Panc1 (cell line): ENCODE results near the gene SPATS2L. TPM values are rescaled to one million over a fixed set of nuclear protein-coding genes. Genes with fewer than 3 reads are reported as not detected.
A peak's percentile ranks its signal among the peaks of the same experiment; 100 is the strongest.

ENCODE experiments used
- ATAC-seq: fragments of 200-7000 bp; cut with Tn5 transposase; 2 replicates; pipeline ENCODE4 v1.9.1; 2020; ENCODE audit warnings: mild to moderate bottlenecking, moderate library complexity
- BruUV-seq: library from RNA; stranded (reverse); fragments of 400-500 nt; replicated peaks from 2 replicates; lab custom pipeline; 2021; lab: Mats Ljungman, UMichigan
- CTCF ChIA-PET: fragments of 300-600 bp; sonication (Branson Sonifier 250); formaldehyde crosslinking; loops from one replicate; lab custom pipeline; 2022; ENCODE audit warnings: antibody characterized with exemption; lab: Charles Lee
- POLR2A ChIA-PET: fragments of 300-600 bp; sonication (Branson Sonifier 250); formaldehyde crosslinking; loops from one replicate; lab custom pipeline; 2022; ENCODE audit warnings: antibody characterized with exemption; lab: Charles Lee
- DNase-seq: peaks from one replicate; pipeline ENCODE4 v3.0.0-alpha.2; 2010; ENCODE audit warnings: low read depth, low spot score
- H3K27ac ChIP-seq: 2 replicates; pipeline ENCODE4 v1.5.1; 2011; ENCODE audit warnings: mild to moderate bottlenecking, low read length, inconsistent platforms
- H3K27me3 ChIP-seq: fragments of 200-500 bp; sonication (Bioruptor generic); 2 replicates; pipeline ENCODE4 v1.6.0; 2014; ENCODE audit warnings: low read length, inconsistent platforms; ENCODE audit not compliant: control insufficient read depth, insufficient read depth
- H3K36me3 ChIP-seq: fragments of 200-500 bp; sonication (Bioruptor generic); 2 replicates; pipeline ENCODE4 v1.5.1; 2014; ENCODE audit warnings: inconsistent platforms, mild to moderate bottlenecking, low read length, moderate library complexity; ENCODE audit not compliant: control insufficient read depth, insufficient read depth
- H3K4me1 ChIP-seq: 2 replicates; pipeline ENCODE4 v1.5.1; 2011; ENCODE audit warnings: inconsistent platforms, mild to moderate bottlenecking, low read length, moderate library complexity; ENCODE audit not compliant: control insufficient read depth, insufficient read depth
- H3K4me3 ChIP-seq, 2 experiments: 2 replicates each; pipeline ENCODE4 v1.5.1; 2011 to 2012; ENCODE audit warnings: low read depth in 2 of 2, low read length in 2 of 2, mild to moderate bottlenecking in 2 of 2, inconsistent platforms in 1 of 2, moderate library complexity in 1 of 2
- H3K9me3 ChIP-seq: fragments of 200-500 bp; sonication (Bioruptor generic); 2 replicates; pipeline ENCODE4 v1.5.1; 2014; ENCODE audit warnings: low read depth, mild to moderate bottlenecking, inconsistent platforms, low read length, moderate library complexity; ENCODE audit not compliant: control insufficient read depth, insufficient read depth
- CTCF ChIP-seq: fragments of 450-650 bp; IDR thresholded peaks from 2 replicates; pipeline ENCODE4 v1.5.1; 2017; ENCODE audit warnings: mild to moderate bottlenecking
- POLR2AphosphoS5 ChIP-seq: IDR thresholded peaks from 2 replicates; pipeline ENCODE4 v1.6.1; 2012; ENCODE audit warnings: mild to moderate bottlenecking, low read depth, low read length, moderate library complexity
- REST ChIP-seq, 2 experiments: IDR thresholded peaks; 2 replicates each; pipeline ENCODE4 v1.6.1; 2011 to 2012; ENCODE audit warnings: low read depth in 2 of 2, control low read depth in 1 of 2, low read length in 1 of 2, mild to moderate bottlenecking in 1 of 2, moderate library complexity in 1 of 2; ENCODE audit not compliant: insufficient read depth in 1 of 2
- SIN3A ChIP-seq: IDR thresholded peaks from 2 replicates; pipeline ENCODE4 v1.6.1; 2012; ENCODE audit warnings: low read depth, mild to moderate bottlenecking, low read length, moderate library complexity, borderline replicate concordance; ENCODE audit not compliant: insufficient read depth
- TCF7L2 ChIP-seq: IDR thresholded peaks from 2 replicates; pipeline ENCODE4 v1.6.1; 2011; ENCODE audit warnings: mild to moderate bottlenecking, low read depth, low read length, inconsistent platforms
- in situ Hi-C: cut with HindIII; loops from 2 replicates; pipeline ENCODE4 v1.10.0; 2016; ENCODE audit warnings: low sequenced_read_pairs, low pct_unique_long_range_greater_than_20kb
- intact Hi-C: fragments of 100-400 bp; cut with micrococcal nuclease; formaldehyde crosslinking; loops from one replicate; pipeline ENCODE4 v1.10.0; 2022; ENCODE audit not compliant: unreplicated experiment
- total RNA-seq: library from RNA; stranded (reverse); gene quantifications from one replicate; pipeline ENCODE4 v1.2.1, GENCODE V29; 2021; ENCODE audit not compliant: unreplicated experiment

Gene SPATS2L
- total RNA-seq, 1 experiment from 2014 or later = 282 TPM

- Histone ChIP-seq H3K9me3 (no peaks in the 10 kb centered on the region), H3K27ac (peak overlapping the region; percentile 100), H3K36me3 (peaks cover 12% of the 10 kb centered on the region), H3K4me1 (peaks cover 46% of the 10 kb centered on the region), H3K4me3 (no peak overlapping the region), H3K27me3 (no peaks in the 10 kb centered on the region)
- ChIA-PET CTCF (no interaction called here), POLR2A (no interaction called here)
- intact Hi-C loops = no loop called here
- no peak for DNase-seq
- no TSS peak for BruUV-seq
- no peak for TF ChIP-seq REST (IDR thresholded peaks at IDR 0.05; ENCODE audit: insufficient read depth in 1 of 2, low read depth in 2 of 2, low read length in 1 of 2)
- TF ChIP-seq POLR2AphosphoS5 = no peak
- TF ChIP-seq CTCF = no peak
- TF ChIP-seq TCF7L2 = no peak
- TF ChIP-seq SIN3A = no peak
- in situ Hi-C loops = no loop called here
- peak; percentile 57; the same call in 1 of the 2 replicates for ATAC-seq
These were observed 90.3 kb downstream of the SPATS2L start for GRCh38 chr2:200396781-200397242.

- POLR2A ChIA-PET = interaction anchor here (0.7 kb wide), 1 partner anchor 80 kb away, joined by 6 read pairs; no protein-coding TSS in a partner anchor
- H3K27me3 ChIP-seq = no peaks in the 10 kb centered on the region
- DNase-seq = no peak
- peaks cover 9% of the 10 kb centered on the region for H3K36me3 ChIP-seq
- H3K9me3 ChIP-seq = no peaks in the 10 kb centered on the region
- H3K4me3 ChIP-seq = no peak overlapping the region
- peak overlapping the region; percentile 100 for H3K27ac ChIP-seq
- H3K4me1 ChIP-seq = peaks cover 52% of the 10 kb centered on the region
- no peak for TF ChIP-seq REST (IDR thresholded peaks at IDR 0.05; ENCODE audit: insufficient read depth in 1 of 2, low read depth in 2 of 2, low read length in 1 of 2)
- TF ChIP-seq SIN3A = no peak
- CTCF ChIA-PET = no interaction called here
- peak; percentile 54; the same call in 1 of the 2 replicates for ATAC-seq
- in situ Hi-C loops (no loop called here), intact Hi-C loops (no loop called here)
- BruUV-seq = no TSS peak
These were observed 91.3 kb downstream of the SPATS2L start for GRCh38 chr2:200397785-200398184.
